Skeletal muscle satellite cell (primary cell): Measurements from ENCODE around the gene APOB.

Experiments
- H3K27me3 ChIP-seq: 2 replicates; pipeline ENCODE4 v1.7.0; 2013; ENCODE audit warnings: low read length; ENCODE audit not compliant: control insufficient read depth, insufficient read depth
- H3K36me3 ChIP-seq: 2 replicates; pipeline ENCODE4 v1.7.0; 2013; ENCODE audit warnings: mild to moderate bottlenecking, control low read depth, low read length; ENCODE audit not compliant: insufficient read depth
- H3K4me1 ChIP-seq: 2 replicates; pipeline ENCODE4 v1.7.0; 2013; ENCODE audit warnings: low read length; ENCODE audit not compliant: control insufficient read depth, insufficient read depth
- H3K4me2 ChIP-seq: 2 replicates; pipeline ENCODE4 v1.7.0; 2013; ENCODE audit warnings: mild to moderate bottlenecking, low read length
- H3K4me3 ChIP-seq: 2 replicates; pipeline ENCODE4 v1.7.0; 2013; ENCODE audit warnings: low read length
- H3K9ac ChIP-seq: 2 replicates; pipeline ENCODE4 v1.7.0; 2013; ENCODE audit warnings: mild to moderate bottlenecking, low read depth, low read length, moderate library complexity
- H3K9me3 ChIP-seq: replicated peaks from 2 replicates; pipeline ENCODE4 v1.7.0; 2013; ENCODE audit warnings: mild to moderate bottlenecking, control low read depth, low read length

The APOB gene

GRCh38 chr2:21020031-21020667, 23.7 kb downstream of the APOB start:
- no peak overlapping the region for H3K4me3 ChIP-seq
- no peaks in the 10 kb centered on the region for H3K4me1 ChIP-seq
- peaks cover 4% of the 10 kb centered on the region for H3K27me3 ChIP-seq
- no peak overlapping the region for H3K4me2 ChIP-seq
- H3K9ac ChIP-seq, result no peak overlapping the region
- H3K36me3 ChIP-seq, result no peaks in the 10 kb centered on the region
- H3K9me3 ChIP-seq, result no peaks in the 10 kb centered on the region

DNA sequence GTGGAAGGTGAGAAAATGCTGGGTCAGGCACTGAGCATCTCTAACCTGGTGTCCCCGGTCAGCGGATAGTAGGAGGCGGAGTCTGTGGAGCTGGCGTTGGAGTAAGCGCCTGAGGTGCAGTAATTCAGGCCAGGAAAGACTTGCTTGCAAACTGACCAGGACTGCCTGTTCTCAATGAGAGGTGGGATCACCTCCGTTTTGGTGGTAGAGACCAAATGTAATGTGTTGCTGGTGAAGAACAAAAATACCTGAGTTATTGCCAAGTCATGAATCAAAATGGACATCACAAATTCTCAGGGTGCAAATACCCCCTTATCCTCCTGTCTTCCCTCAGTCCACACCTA, 24.2 kb downstream of the APOB start:
- no peak overlapping the region for H3K4me3 ChIP-seq

DNA sequence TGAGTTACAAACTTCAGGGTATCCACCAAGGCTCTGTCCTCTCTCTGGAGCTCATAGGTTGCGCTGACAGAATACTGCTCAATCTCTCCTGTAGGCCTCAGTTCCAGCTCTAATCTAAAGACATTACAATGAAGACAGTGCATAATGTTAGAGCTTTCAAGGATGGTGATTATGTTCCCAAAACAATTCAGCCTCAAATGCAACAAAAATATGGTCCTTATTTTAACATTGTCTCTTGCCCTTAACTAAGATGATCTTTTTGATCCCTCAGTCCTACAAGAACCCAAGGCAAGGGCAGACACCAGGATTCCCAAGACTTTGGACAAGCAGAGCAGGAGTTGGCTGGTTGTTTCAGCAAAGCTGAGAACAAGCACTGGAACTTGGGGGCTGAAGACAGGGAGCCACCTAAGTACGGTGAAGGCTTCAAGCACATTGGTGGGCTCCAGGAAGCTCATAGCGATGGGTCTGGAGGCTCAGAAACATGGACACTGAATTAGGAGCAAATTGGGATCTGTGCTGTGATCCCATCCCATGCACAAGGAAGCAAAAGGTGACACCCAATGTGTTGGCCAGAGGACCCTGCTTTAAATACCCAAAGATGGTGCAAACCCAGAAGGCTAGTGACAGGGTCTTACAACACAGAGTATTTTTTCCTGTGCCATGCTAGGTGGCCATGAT, 24.7 kb downstream of the APOB start:
- H3K9me3 ChIP-seq, result no peaks in the 10 kb centered on the region
- no peaks in the 10 kb centered on the region for H3K36me3 ChIP-seq
- no peaks in the 10 kb centered on the region for H3K4me1 ChIP-seq
- no peak overlapping the region for H3K4me2 ChIP-seq
- no peak overlapping the region for H3K9ac ChIP-seq
- H3K4me3 ChIP-seq, result no peak overlapping the region
- H3K27me3 ChIP-seq, result peaks cover 4% of the 10 kb centered on the region

More for the DNA sequence above, 24.2 kb downstream of the APOB start:
- no peak overlapping the region for H3K9ac ChIP-seq
- H3K4me2 ChIP-seq, result no peak overlapping the region
- no peaks in the 10 kb centered on the region for H3K36me3 ChIP-seq
- no peaks in the 10 kb centered on the region for H3K9me3 ChIP-seq
- no peaks in the 10 kb centered on the region for H3K4me1 ChIP-seq
- H3K27me3 ChIP-seq, result peaks cover 4% of the 10 kb centered on the region

GRCh38 chr2:21018290-21018689, 25.6 kb downstream of the APOB start:
- Histone ChIP-seq H3K4me1 (no peaks in the 10 kb centered on the region), H3K4me3 (no peak overlapping the region), H3K4me2 (no peak overlapping the region), H3K9me3 (no peaks in the 10 kb centered on the region), H3K36me3 (no peaks in the 10 kb centered on the region), H3K9ac (no peak overlapping the region), H3K27me3 (peaks cover 4% of the 10 kb centered on the region)

DNA sequence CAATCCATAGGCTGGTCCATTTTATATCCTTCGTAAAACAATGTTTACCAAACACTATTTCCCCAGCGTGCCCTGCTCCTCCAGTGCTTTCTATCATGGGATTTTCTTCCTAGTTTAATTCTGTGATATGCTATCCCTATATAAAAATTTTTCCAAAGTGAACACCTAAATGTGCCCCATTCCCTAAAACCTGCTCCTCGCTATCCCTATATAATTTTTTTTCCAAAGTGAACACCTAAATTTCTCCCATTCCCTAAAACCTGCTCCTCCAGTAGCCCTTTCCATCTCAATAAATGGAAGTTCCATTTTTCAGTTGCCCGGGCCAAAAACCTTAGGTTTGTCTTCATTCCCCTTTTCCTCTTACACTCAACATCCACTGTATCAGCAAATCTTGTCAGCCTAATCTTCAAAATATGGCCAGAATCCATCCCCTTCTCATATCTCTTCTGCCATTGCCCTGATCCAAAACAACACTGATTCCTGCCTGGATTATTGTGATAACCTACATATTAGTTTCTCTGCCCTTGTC, 26.1 kb downstream of the APOB start:
- no peak overlapping the region for H3K9ac ChIP-seq
- no peaks in the 10 kb centered on the region for H3K4me1 ChIP-seq
- H3K36me3 ChIP-seq, result no peaks in the 10 kb centered on the region
- H3K4me2 ChIP-seq, result no peak overlapping the region
- no peaks in the 10 kb centered on the region for H3K9me3 ChIP-seq
- no peak overlapping the region for H3K4me3 ChIP-seq
- peaks cover 4% of the 10 kb centered on the region for H3K27me3 ChIP-seq

DNA sequence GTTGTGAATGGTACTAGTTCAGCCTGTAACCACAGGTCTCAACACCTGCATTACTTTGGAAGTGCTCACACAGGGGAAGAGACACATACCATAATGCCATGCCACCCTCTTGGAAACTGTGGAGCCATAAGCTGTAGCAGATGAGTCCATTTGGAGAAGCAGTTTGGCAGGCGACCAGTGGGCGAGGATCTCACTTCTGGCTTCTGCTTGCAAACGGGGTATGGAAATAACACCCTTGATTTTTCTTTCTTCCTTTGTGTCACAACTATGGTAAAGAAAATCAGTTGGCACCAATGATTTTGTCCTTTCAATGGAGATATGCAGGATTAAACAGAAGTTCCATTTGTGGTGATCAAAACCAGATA, 28.6 kb downstream of the APOB start:
- H3K36me3 ChIP-seq, result no peaks in the 10 kb centered on the region
- H3K4me1 ChIP-seq, result no peaks in the 10 kb centered on the region
- H3K9me3 ChIP-seq, result no peaks in the 10 kb centered on the region
- no peak overlapping the region for H3K4me3 ChIP-seq
- no peak overlapping the region for H3K9ac ChIP-seq
- no peaks in the 10 kb centered on the region for H3K27me3 ChIP-seq
- no peak overlapping the region for H3K4me2 ChIP-seq

DNA sequence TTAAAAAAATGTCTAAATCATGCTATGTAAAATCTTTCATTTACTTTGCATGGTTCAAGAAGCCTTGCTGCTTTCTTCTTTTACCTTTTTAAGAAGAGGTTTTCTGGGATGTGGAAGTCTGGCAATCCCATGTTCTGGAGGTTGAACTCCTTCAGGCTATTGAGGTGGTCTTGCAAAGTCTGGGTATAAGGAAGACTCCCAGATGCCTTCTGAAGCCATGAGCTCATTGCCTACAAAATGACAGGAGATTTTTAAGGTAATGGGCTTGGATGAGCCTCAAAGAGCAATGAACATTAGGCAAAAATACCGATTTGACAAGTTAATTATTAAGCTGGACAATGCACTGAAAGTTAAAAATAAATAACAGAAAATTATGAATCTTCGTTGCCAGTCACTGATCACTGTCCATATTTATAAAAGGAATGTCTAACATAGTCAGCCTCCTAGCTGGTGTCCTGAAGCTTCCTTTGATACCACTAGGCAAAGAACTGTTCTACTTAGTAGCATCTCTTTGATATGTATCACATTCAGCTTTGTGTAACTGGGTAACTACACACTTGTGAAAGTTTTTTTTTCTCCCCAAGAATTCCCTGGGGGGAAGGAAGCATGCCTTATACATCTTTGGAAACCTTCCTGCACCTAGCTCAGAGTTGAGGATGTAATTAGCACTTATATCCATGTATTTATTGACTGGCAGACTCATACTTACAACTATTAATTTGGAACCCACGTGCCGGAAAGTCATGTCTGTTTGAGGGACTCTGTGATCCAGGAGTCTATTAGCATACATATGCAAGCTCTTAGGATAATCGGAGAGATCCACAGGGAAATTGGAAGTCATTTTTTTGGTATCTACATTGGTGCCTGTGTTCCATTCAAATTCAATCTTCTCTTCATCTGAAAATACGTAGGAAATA, 29.3 kb downstream of the APOB start:
- no peaks in the 10 kb centered on the region for H3K4me1 ChIP-seq
- no peaks in the 10 kb centered on the region for H3K27me3 ChIP-seq
- no peak overlapping the region for H3K4me3 ChIP-seq
- no peak overlapping the region for H3K4me2 ChIP-seq
- H3K9me3 ChIP-seq, result no peaks in the 10 kb centered on the region
- H3K36me3 ChIP-seq, result no peaks in the 10 kb centered on the region
- H3K9ac ChIP-seq, result no peak overlapping the region

GRCh38 chr2:21013043-21013816, 30.6 kb downstream of the APOB start:
- Histone ChIP-seq H3K27me3 (no peaks in the 10 kb centered on the region), H3K4me3 (no peak overlapping the region), H3K9me3 (no peaks in the 10 kb centered on the region), H3K9ac (no peak overlapping the region), H3K36me3 (no peaks in the 10 kb centered on the region), H3K4me1 (no peaks in the 10 kb centered on the region), H3K4me2 (no peak overlapping the region)

DNA sequence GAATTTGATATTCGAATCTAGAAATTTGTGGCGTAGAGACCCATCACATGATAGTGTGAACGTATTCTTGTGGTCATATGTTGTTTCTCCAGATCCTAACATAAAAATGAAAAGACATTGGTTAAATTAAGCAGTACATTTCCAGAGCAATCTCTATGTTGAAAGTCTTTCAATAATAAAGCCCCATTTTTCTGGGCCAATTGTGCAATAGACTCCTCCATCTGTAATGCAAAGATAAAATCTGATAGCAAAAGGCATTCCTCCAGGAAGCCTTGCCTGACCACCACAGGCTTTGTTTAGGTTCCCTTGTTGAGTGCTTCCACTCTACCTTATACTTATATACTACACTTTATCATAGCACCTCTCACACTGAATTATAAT, 31.3 kb downstream of the APOB start:
- Histone ChIP-seq H3K4me2 (no peak overlapping the region), H3K9me3 (no peaks in the 10 kb centered on the region), H3K4me3 (no peak overlapping the region), H3K4me1 (no peaks in the 10 kb centered on the region), H3K27me3 (no peaks in the 10 kb centered on the region), H3K9ac (no peak overlapping the region), H3K36me3 (no peaks in the 10 kb centered on the region)

DNA sequence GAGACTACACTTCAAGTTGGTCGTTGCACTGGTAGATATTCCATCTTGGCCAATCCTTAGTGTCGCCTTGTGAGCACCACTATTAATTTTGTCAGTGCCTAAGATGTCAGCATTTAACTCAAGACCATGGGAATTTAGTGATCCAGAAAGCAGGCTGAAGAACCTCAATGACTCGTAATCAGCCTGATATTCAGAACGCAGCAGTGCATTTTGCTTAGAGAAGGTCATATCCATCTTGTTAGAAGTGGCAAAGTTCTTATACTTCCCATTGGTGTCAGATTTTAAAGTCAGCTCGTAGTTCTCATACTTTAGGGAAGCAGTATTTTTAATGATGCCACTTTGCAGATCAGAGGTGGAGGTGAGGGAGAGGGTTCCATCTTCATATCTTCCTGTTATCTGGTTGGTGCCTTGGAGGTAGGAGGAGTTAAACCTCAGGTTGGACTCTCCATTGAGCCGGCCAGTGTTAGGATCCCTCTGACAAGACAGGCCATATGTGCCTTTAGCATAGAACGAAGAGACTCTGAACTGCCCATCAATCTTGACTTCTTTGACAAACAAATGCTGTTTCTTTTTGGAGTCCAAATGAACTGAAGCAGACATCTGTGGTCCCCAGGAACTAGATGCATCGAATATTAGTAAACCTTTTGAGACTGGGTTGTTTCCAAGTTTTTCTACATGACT, 31.9 kb downstream of the APOB start:
- Histone ChIP-seq H3K9ac (no peak overlapping the region), H3K9me3 (no peaks in the 10 kb centered on the region), H3K4me2 (no peak overlapping the region), H3K27me3 (no peaks in the 10 kb centered on the region), H3K36me3 (no peaks in the 10 kb centered on the region), H3K4me3 (no peak overlapping the region), H3K4me1 (no peaks in the 10 kb centered on the region)
